ENCODE measurements around the gene INO80D.
"Not testable (repeated sequence)": the region's sequence is repeated elsewhere in the genome, so short reads cannot be mapped to it uniquely, and the experiment has no call there.

INO80D gene

GRCh38 chr2:206112108-206112507 is 26.1 kb upstream of the INO80D start:
- TF ChIP-seq ZFX (IDR thresholded peaks at IDR 0.05; ENCODE audit: borderline replicate concordance): no peak
- no peak for TF ChIP-seq CTCF (IDR thresholded peaks at IDR 0.05)
- no peak overlapping the region for H3K27ac ChIP-seq

DNA sequence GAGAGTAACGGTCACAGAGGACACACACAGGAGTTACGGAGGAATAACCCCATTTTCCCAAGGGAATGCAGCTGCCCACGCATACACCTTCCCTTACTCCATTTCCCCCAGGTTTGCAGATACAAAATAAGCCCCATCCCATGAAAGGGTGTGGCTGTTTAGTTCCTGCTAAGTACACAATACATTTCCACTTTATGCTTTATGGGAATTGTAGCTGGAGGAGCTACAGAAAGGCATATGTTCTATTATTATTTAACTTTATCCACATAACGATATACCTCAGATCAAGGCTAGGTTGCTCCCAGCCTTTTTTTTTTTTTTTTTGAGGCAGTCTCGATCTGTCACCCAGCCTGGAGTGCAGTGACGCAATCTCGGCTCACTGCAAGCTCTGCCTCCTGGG is 22.7 kb upstream of the INO80D start:
- H3K27ac ChIP-seq: no peak overlapping the region
- no peak for TF ChIP-seq ZFX (IDR thresholded peaks at IDR 0.05; ENCODE audit: borderline replicate concordance)

GRCh38 chr2:206105541-206105940 is 19.6 kb upstream of the INO80D start:
- H3K27ac ChIP-seq: no peak overlapping the region
- no peak for TF ChIP-seq ZFX (IDR thresholded peaks at IDR 0.05; ENCODE audit: borderline replicate concordance)
- no peak for TF ChIP-seq CTCF (IDR thresholded peaks at IDR 0.05)

- no peak overlapping the region for H3K27ac ChIP-seq
- TF ChIP-seq CTCF (IDR thresholded peaks at IDR 0.05): no peak
- no peak for TF ChIP-seq ZFX (IDR thresholded peaks at IDR 0.05; ENCODE audit: borderline replicate concordance)
These were observed 19.1 kb upstream of the INO80D start for GRCh38 chr2:206105038-206105437.

GRCh38 chr2:206098872-206099271 is 12.9 kb upstream of the INO80D start:
- not testable (repeated sequence) for H3K27ac ChIP-seq

DNA sequence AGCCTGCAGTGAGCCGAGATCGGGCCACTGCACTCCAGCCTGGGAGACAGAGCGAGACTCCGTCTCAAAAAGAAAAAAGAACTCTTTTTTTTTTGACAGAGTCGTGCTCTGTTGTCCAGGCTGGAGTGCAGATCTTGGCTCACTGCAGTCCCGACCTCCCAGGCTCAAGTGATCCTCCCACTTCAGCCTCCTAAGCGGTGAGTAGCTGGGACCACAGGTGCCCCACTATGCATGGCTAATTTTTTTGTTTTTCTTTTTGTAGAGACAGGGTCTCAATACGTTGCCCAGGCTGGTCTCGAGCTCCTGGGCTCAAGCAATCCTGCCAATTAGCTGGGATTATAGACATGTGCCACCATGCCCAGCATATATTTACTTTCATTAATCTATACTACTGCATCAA is 12.5 kb upstream of the INO80D start:
- H3K27ac ChIP-seq: no peak overlapping the region
- TF ChIP-seq ZFX (IDR thresholded peaks at IDR 0.05; ENCODE audit: borderline replicate concordance) (no peak), CTCF (IDR thresholded peaks at IDR 0.05) (no peak)

GRCh38 chr2:206096876-206097275 is 10.9 kb upstream of the INO80D start:
- no peak for TF ChIP-seq ZFX (IDR thresholded peaks at IDR 0.05; ENCODE audit: borderline replicate concordance)
- TF ChIP-seq CTCF (IDR thresholded peaks at IDR 0.05): no peak

DNA sequence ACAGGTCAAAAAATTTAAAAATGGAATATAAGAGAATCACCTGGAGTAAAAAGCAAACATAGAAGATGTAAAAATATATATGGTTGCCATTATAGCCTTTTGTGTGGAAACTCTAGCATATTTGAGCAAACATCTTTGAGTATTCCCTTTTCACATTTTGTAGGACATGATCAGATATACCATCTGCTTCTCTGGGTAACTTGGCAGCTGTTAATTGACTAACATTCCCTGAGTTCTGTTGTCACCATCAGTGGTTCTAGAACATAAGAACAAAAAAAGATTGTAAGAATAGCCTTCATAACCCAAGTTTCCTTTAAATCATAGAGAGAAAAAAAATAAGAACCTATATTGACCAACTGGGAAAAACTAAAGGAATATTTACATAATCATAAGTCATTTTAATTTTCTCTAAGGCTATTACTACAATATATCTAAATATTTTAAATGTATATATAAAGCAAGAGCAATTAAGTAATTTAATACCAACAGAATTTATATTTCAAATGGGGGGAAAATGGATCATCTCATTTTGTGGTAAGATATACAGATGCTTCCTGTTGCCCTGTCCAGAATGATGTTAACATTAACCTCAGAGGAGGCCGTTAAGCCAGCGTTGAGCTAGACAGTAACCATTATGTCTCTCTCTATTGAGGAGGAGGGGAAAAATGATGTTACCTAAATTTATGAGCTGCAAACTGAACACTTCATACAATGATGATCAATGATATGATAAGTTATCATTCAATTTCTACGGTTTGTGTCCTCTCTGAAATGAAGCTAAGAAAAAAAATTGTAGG is 9.8 kb upstream of the INO80D start:
- no peak for TF ChIP-seq CTCF (IDR thresholded peaks at IDR 0.05)
- no peak for TF ChIP-seq ZFX (IDR thresholded peaks at IDR 0.05; ENCODE audit: borderline replicate concordance)
- no peak overlapping the region for H3K27ac ChIP-seq

More at GRCh38 chr2:206096876-206097275, 10.9 kb upstream of the INO80D start:
- H3K27ac ChIP-seq: no peak overlapping the region
